H1 (cell line): Measurements from ENCODE around the gene ADGRB3.

Source experiments
- CEBPB ChIP-seq: IDR thresholded peaks from 2 replicates; pipeline ENCODE4 v1.6.1; 2012; ENCODE audit warnings: low read depth, low read length
- CREB1 ChIP-seq: IDR thresholded peaks from 2 replicates; pipeline ENCODE4 v1.6.1; 2012; ENCODE audit warnings: inconsistent platforms
- EP300 ChIP-seq, 2 experiments: IDR thresholded peaks; 1 replicate in 1 of 2; 2 replicates in 1 of 2; pipeline ENCODE4 v1.6.1; 2011 to 2012; ENCODE audit warnings: low read depth in 2 of 2, low read length in 2 of 2, mild to moderate bottlenecking in 2 of 2, borderline replicate concordance in 1 of 2, inconsistent platforms in 1 of 2, moderate library complexity in 1 of 2
- EZH2 ChIP-seq: fragments of 200-600 bp; sonication (generic); IDR thresholded peaks from 2 replicates; pipeline ENCODE4 v1.7.1; 2012; ENCODE audit warnings: low read depth, mild to moderate bottlenecking, moderate library complexity, low read length, inconsistent platforms; ENCODE audit not compliant: severe bottlenecking
- FOSL1 ChIP-seq: IDR thresholded peaks from 2 replicates; pipeline ENCODE4 v1.6.1; 2011; ENCODE audit warnings: mild to moderate bottlenecking, low read depth, low read length, moderate library complexity; ENCODE audit not compliant: insufficient read depth
- HDAC6 ChIP-seq: IDR thresholded peaks from one replicate; pipeline ENCODE4 v1.7.1; 2012; ENCODE audit warnings: low read depth, mild to moderate bottlenecking, inconsistent platforms, low read length, moderate library complexity
- POLR2A ChIP-seq, 2 experiments: IDR thresholded peaks; 1 replicate in 1 of 2; 2 replicates in 1 of 2; pipeline ENCODE4 v1.6.1; 2011; ENCODE audit warnings: low read depth in 2 of 2, low read length in 2 of 2, mild to moderate bottlenecking in 2 of 2; ENCODE audit errors: control extremely low read depth in 1 of 2
- POLR2AphosphoS5 ChIP-seq: IDR thresholded peaks from 2 replicates; pipeline ENCODE4 v1.6.1; 2011; ENCODE audit warnings: low read depth, low read length
- RAD21 ChIP-seq, 2 experiments: IDR thresholded peaks in 1 of 2; conservative IDR thresholded peaks in 1 of 2; 2 replicates each; pipeline ENCODE4 v1.6.1; 2011; ENCODE audit warnings: low read depth in 2 of 2, low read length in 2 of 2, improper control_type of control experiment in 1 of 2, inconsistent platforms in 1 of 2, mild to moderate bottlenecking in 1 of 2, moderate library complexity in 1 of 2
- SAP30 ChIP-seq: fragments of 300-600 bp; sonication (generic); IDR thresholded peaks from 2 replicates; pipeline ENCODE4 v1.7.1; 2012; ENCODE audit warnings: low read length, moderate library complexity, mild to moderate bottlenecking, inconsistent platforms; ENCODE audit not compliant: insufficient read depth, insufficient replicate concordance
- SIN3A ChIP-seq, 2 experiments: IDR thresholded peaks in 1 of 2; conservative IDR thresholded peaks in 1 of 2; 2 replicates each; pipeline ENCODE4 v1.6.1; 2011 to 2012; ENCODE audit warnings: low read length in 2 of 2, improper control_type of control experiment in 1 of 2, low read depth in 1 of 2, mild to moderate bottlenecking in 1 of 2
- SIRT6 ChIP-seq: IDR thresholded peaks from one replicate; pipeline ENCODE4 v1.7.1; 2012; ENCODE audit warnings: low read length, inconsistent platforms
- YY1 ChIP-seq: IDR thresholded peaks from 2 replicates; pipeline ENCODE4 v1.6.1; 2011; ENCODE audit warnings: low read depth, mild to moderate bottlenecking, low read length
- TF ChIP-seq, protein P1 (sequence below), 3 experiments: IDR thresholded peaks; 1 replicate in 2 of 3; 2 replicates in 1 of 3; pipeline versions ENCODE4 v1.5.1 to v1.6.1; 2011; ENCODE audit warnings: low read length in 3 of 3, mild to moderate bottlenecking in 3 of 3, inconsistent platforms in 2 of 3, low read depth in 1 of 3, moderate library complexity in 1 of 3; ENCODE audit not compliant: insufficient read depth in 1 of 3; ENCODE audit errors: control extremely low read depth in 1 of 3

DNA sequence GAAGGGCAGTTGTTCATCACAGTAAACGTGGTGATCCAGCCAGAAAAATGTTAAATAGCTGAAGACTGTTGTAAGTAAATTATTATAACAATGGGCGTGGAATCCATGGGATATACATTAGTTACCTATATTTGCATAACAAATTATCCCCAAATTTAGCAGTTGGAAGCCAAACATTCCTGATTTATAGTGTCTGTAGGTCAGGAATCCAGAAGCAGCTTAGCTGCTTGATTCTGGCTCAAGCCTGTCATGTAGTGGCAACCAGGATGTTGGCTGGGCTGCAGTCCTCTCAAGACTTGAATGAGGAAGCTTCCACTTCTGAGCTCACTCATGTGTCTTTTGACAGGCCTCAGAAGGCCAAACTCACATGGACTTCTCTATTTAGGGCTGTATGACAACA, 6.9 kb upstream of the ADGRB3 start:
- TF ChIP-seq EP300 (IDR thresholded peaks at IDR 0.05; ENCODE audit: borderline replicate concordance in 1 of 2, low read depth in 2 of 2, low read length in 2 of 2) (no peak), POLR2AphosphoS5 (no peak), CREB1 (no peak), HDAC6 (no peak), SAP30 (no peak), POLR2A (IDR thresholded peaks at IDR 0.05; ENCODE audit: control extremely low read depth in 1 of 2, low read depth in 2 of 2, low read length in 2 of 2) (no peak), EZH2 (no peak), RAD21 (IDR thresholded peaks at IDR 0.05 in 1 of 2, conservative IDR thresholded peaks at IDR 0.05 in 1 of 2; ENCODE audit: low read depth in 2 of 2, low read length in 2 of 2) (no peak), FOSL1 (no peak), SIRT6 (no peak), CEBPB (no peak), YY1 (no peak), SIN3A (conservative IDR thresholded peaks at IDR 0.05 in 1 of 2, IDR thresholded peaks at IDR 0.05 in 1 of 2; ENCODE audit: low read depth in 1 of 2, low read length in 2 of 2) (no peak)
- TF ChIP-seq, protein P1, sequence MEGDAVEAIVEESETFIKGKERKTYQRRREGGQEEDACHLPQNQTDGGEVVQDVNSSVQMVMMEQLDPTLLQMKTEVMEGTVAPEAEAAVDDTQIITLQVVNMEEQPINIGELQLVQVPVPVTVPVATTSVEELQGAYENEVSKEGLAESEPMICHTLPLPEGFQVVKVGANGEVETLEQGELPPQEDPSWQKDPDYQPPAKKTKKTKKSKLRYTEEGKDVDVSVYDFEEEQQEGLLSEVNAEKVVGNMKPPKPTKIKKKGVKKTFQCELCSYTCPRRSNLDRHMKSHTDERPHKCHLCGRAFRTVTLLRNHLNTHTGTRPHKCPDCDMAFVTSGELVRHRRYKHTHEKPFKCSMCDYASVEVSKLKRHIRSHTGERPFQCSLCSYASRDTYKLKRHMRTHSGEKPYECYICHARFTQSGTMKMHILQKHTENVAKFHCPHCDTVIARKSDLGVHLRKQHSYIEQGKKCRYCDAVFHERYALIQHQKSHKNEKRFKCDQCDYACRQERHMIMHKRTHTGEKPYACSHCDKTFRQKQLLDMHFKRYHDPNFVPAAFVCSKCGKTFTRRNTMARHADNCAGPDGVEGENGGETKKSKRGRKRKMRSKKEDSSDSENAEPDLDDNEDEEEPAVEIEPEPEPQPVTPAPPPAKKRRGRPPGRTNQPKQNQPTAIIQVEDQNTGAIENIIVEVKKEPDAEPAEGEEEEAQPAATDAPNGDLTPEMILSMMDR (IDR thresholded peaks at IDR 0.05; ENCODE audit: control extremely low read depth in 1 of 3, insufficient read depth in 1 of 3, low read depth in 1 of 3, low read length in 3 of 3) = no peak
